Measurements from ENCODE around the gene ARHGAP9.
"Not testable (repeated sequence)": the region's sequence is repeated elsewhere in the genome, so short reads cannot be mapped to it uniquely, and the experiment has no call there.

Gene ARHGAP9

GRCh38 chr12:57520053-57520818 is 40.6 kb upstream of the ARHGAP9 start, which contains the start of gene DDIT3:
Gene DDIT3, minus strand, starts transcription at chr12:57520514. Its CDS starts 3,108 bp downstream, at chr12:57517406.
- peak within 1 kb of the TSS; percentile 94 for H3K4me3 Mint-ChIP-seq
- peaks cover 50% of the 10 kb centered on the region for H3K36me3 Mint-ChIP-seq (ENCODE audit: low read depth)
- no peaks in the 10 kb centered on the region for H3K9me3 Mint-ChIP-seq
- H3K27me3 Mint-ChIP-seq (ENCODE audit: low read depth): no peaks in the 10 kb centered on the region
- H3K4me1 Mint-ChIP-seq (ENCODE audit: low read depth): peaks cover 50% of the 10 kb centered on the region
- peak within 1 kb of the TSS; percentile 100 for H3K27ac Mint-ChIP-seq

- Mint-ChIP-seq H3K27me3 (ENCODE audit: low read depth) (no peaks in the 10 kb centered on the region), H3K9me3 (no peaks in the 10 kb centered on the region), H3K36me3 (ENCODE audit: low read depth) (peaks cover 50% of the 10 kb centered on the region)
Measured at GRCh38 chr12:57519796-57520052, 40.1 kb upstream of the ARHGAP9 start.

GRCh38 chr12:57518920-57519795 is 39.5 kb upstream of the ARHGAP9 start:
- Mint-ChIP-seq H3K9me3 (no peaks in the 10 kb centered on the region), H3K27me3 (ENCODE audit: low read depth) (no peaks in the 10 kb centered on the region), H3K36me3 (ENCODE audit: low read depth) (peaks cover 53% of the 10 kb centered on the region), H3K4me1 (ENCODE audit: low read depth) (peaks cover 45% of the 10 kb centered on the region), H3K4me3 (peak overlapping the region; percentile 94), H3K27ac (peak overlapping the region; percentile 100)

More at GRCh38 chr12:57519796-57520052, 40.1 kb upstream of the ARHGAP9 start:
- Mint-ChIP-seq H3K27ac (peak overlapping the region; percentile 100), H3K4me1 (ENCODE audit: low read depth) (peaks cover 50% of the 10 kb centered on the region), H3K4me3 (peak overlapping the region; percentile 94)

- Mint-ChIP-seq H3K4me1 (ENCODE audit: low read depth) (peaks cover 37% of the 10 kb centered on the region), H3K27me3 (ENCODE audit: low read depth) (no peaks in the 10 kb centered on the region), H3K9me3 (no peaks in the 10 kb centered on the region), H3K4me3 (peak overlapping the region; percentile 94), H3K27ac (no peak overlapping the region), H3K36me3 (ENCODE audit: low read depth) (peaks cover 52% of the 10 kb centered on the region)
Measured at GRCh38 chr12:57518176-57518919, 38.7 kb upstream of the ARHGAP9 start.

GRCh38 chr12:57517718-57518117 is 38.1 kb upstream of the ARHGAP9 start:
- H3K9me3 Mint-ChIP-seq; H3K27me3 Mint-ChIP-seq (ENCODE audit: low read depth): not testable (repeated sequence)
- Mint-ChIP-seq H3K4me1 (ENCODE audit: low read depth) (peaks cover 34% of the 10 kb centered on the region), H3K4me3 (peak overlapping the region; percentile 64), H3K36me3 (ENCODE audit: low read depth) (peaks cover 56% of the 10 kb centered on the region), H3K27ac (peak overlapping the region; percentile 52)

GRCh38 chr12:57517187-57517586 is 37.5 kb upstream of the ARHGAP9 start:
- no peaks in the 10 kb centered on the region for H3K27me3 Mint-ChIP-seq (ENCODE audit: low read depth)
- no peaks in the 10 kb centered on the region for H3K9me3 Mint-ChIP-seq
- H3K27ac Mint-ChIP-seq: peak overlapping the region; percentile 52
- H3K36me3 Mint-ChIP-seq (ENCODE audit: low read depth): peaks cover 62% of the 10 kb centered on the region
- H3K4me1 Mint-ChIP-seq (ENCODE audit: low read depth): peaks cover 35% of the 10 kb centered on the region
- H3K4me3 Mint-ChIP-seq: peak overlapping the region; percentile 64

GRCh38 chr12:57516617-57517153 is 37.0 kb upstream of the ARHGAP9 start:
- Mint-ChIP-seq H3K9me3 (no peaks in the 10 kb centered on the region), H3K4me3 (no peak overlapping the region), H3K27ac (no peak overlapping the region), H3K4me1 (ENCODE audit: low read depth) (peaks cover 31% of the 10 kb centered on the region), H3K27me3 (ENCODE audit: low read depth) (no peaks in the 10 kb centered on the region), H3K36me3 (ENCODE audit: low read depth) (peaks cover 64% of the 10 kb centered on the region)

- no peaks in the 10 kb centered on the region for H3K9me3 Mint-ChIP-seq
- H3K36me3 Mint-ChIP-seq (ENCODE audit: low read depth): peaks cover 67% of the 10 kb centered on the region
- H3K27ac Mint-ChIP-seq: no peak overlapping the region
- peaks cover 26% of the 10 kb centered on the region for H3K4me1 Mint-ChIP-seq (ENCODE audit: low read depth)
- no peak overlapping the region for H3K4me3 Mint-ChIP-seq
- no peaks in the 10 kb centered on the region for H3K27me3 Mint-ChIP-seq (ENCODE audit: low read depth)
Measured at GRCh38 chr12:57515934-57516541, 36.4 kb upstream of the ARHGAP9 start.

- no peaks in the 10 kb centered on the region for H3K9me3 Mint-ChIP-seq
- no peaks in the 10 kb centered on the region for H3K27me3 Mint-ChIP-seq (ENCODE audit: low read depth)
- H3K4me1 Mint-ChIP-seq (ENCODE audit: low read depth): peaks cover 22% of the 10 kb centered on the region
- no peak overlapping the region for H3K27ac Mint-ChIP-seq
- H3K36me3 Mint-ChIP-seq (ENCODE audit: low read depth): peaks cover 67% of the 10 kb centered on the region
- H3K4me3 Mint-ChIP-seq: no peak overlapping the region
Measured at GRCh38 chr12:57515408-57515933, 35.8 kb upstream of the ARHGAP9 start.

- H3K27me3 Mint-ChIP-seq (ENCODE audit: low read depth): no peaks in the 10 kb centered on the region
- H3K9me3 Mint-ChIP-seq: no peaks in the 10 kb centered on the region
- no peak overlapping the region for H3K4me3 Mint-ChIP-seq
- H3K4me1 Mint-ChIP-seq (ENCODE audit: low read depth): peaks cover 22% of the 10 kb centered on the region
- peaks cover 68% of the 10 kb centered on the region for H3K36me3 Mint-ChIP-seq (ENCODE audit: low read depth)
- H3K27ac Mint-ChIP-seq: no peak overlapping the region
Measured at GRCh38 chr12:57514720-57515407, 35.2 kb upstream of the ARHGAP9 start.

- H3K4me3 Mint-ChIP-seq: not testable (repeated sequence)
Measured at GRCh38 chr12:57514246-57514645, 34.6 kb upstream of the ARHGAP9 start.

GRCh38 chr12:57513677-57514076 is 34.0 kb upstream of the ARHGAP9 start:
- peaks cover 66% of the 10 kb centered on the region for H3K36me3 Mint-ChIP-seq (ENCODE audit: low read depth)
- not testable (repeated sequence) for H3K27me3 Mint-ChIP-seq (ENCODE audit: low read depth); H3K9me3 Mint-ChIP-seq; H3K27ac Mint-ChIP-seq; H3K4me3 Mint-ChIP-seq
- H3K4me1 Mint-ChIP-seq (ENCODE audit: low read depth): peaks cover 14% of the 10 kb centered on the region

More at GRCh38 chr12:57514246-57514645, 34.6 kb upstream of the ARHGAP9 start:
- not testable (repeated sequence) for H3K9me3 Mint-ChIP-seq; H3K27ac Mint-ChIP-seq; H3K27me3 Mint-ChIP-seq (ENCODE audit: low read depth)
- Mint-ChIP-seq H3K36me3 (ENCODE audit: low read depth) (peaks cover 68% of the 10 kb centered on the region), H3K4me1 (ENCODE audit: low read depth) (peaks cover 20% of the 10 kb centered on the region)

- H3K4me3 Mint-ChIP-seq: no peak overlapping the region
- no peaks in the 10 kb centered on the region for H3K9me3 Mint-ChIP-seq
- no peak overlapping the region for H3K27ac Mint-ChIP-seq
- no peaks in the 10 kb centered on the region for H3K27me3 Mint-ChIP-seq (ENCODE audit: low read depth)
- peaks cover 67% of the 10 kb centered on the region for H3K36me3 Mint-ChIP-seq (ENCODE audit: low read depth)
- H3K4me1 Mint-ChIP-seq (ENCODE audit: low read depth): peaks cover 11% of the 10 kb centered on the region
Measured at GRCh38 chr12:57513266-57513665, 33.6 kb upstream of the ARHGAP9 start.

Measured in T-helper 1 cell treated with Interleukin-12 subunit alpha and Interleukin-12 subunit beta and Interleukin-4 antibody, amounts not matched to agents 30 μg/mL and 1 μg/mL, for 36 hours (primary cell).